ENCODE measurements around the gene ST3GAL3.

Gene ST3GAL3

GRCh38 chr1:43878440-43878839 lies 171.1 kb downstream of the ST3GAL3 start:
- Histone ChIP-seq H3K4me2 (ENCODE audit: insufficient read depth, low read length) (no peak overlapping the region), H2AFZ (ENCODE audit: low read depth, low read length) (no peak overlapping the region), H3K4me3 (ENCODE audit: low read depth in 1 of 2, low read length in 2 of 2) (no peak overlapping the region), H3K4me1 (ENCODE audit: insufficient read depth, low read length) (no peaks in the 10 kb centered on the region), H3K79me2 (ENCODE audit: insufficient read depth, low read length) (no peaks in the 10 kb centered on the region), H3K36me3 (ENCODE audit: insufficient read depth, low read length) (peaks cover 12% of the 10 kb centered on the region; the same call in 1 of the 2 replicates), H3K27me3 (ENCODE audit: insufficient read depth, low read length, poor library complexity) (no peaks in the 10 kb centered on the region), H3K9me3 (ENCODE audit: insufficient read depth, low read length, severe bottlenecking) (no peaks in the 10 kb centered on the region), H3K9ac (ENCODE audit: low read depth, low read length) (no peak overlapping the region), H4K20me1 (ENCODE audit: insufficient read depth, low read length) (no peaks in the 10 kb centered on the region), H3K27ac (ENCODE audit: low read length) (no peak overlapping the region)
- TF ChIP-seq CTCF (IDR thresholded peaks at IDR 0.05; ENCODE audit: borderline replicate concordance, extremely low read depth, low read length, poor library complexity, severe bottlenecking) (no peak), EZH2 (IDR thresholded peaks at IDR 0.05; ENCODE audit: borderline replicate concordance, low read depth, low read length, severe bottlenecking) (no peak)
- DNase-seq (no peak), ATAC-seq (ENCODE audit: insufficient read depth, low read depth) (no peak)

DNA sequence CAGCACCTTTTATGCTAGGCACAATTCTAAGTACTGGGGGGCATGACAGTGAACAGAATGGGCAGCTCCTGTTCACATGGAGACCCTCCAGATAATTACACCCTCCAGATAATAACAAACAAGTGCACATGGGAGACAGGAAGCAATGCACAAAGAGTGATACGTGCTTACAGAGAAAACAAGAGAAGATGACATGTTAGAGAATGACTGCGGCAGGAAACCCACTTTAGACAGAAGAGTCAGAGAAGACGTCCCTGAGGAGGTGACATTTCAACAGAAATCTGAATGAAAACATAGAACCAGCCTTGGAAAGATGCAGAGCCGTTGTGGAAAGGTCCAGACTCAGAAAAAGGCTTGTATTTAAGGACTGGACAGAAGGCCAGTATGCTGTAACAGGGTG lies 171.5 kb downstream of the ST3GAL3 start:
- Histone ChIP-seq H3K79me2 (ENCODE audit: insufficient read depth, low read length) (no peaks in the 10 kb centered on the region), H3K27me3 (ENCODE audit: insufficient read depth, low read length, poor library complexity) (no peaks in the 10 kb centered on the region), H3K4me1 (ENCODE audit: insufficient read depth, low read length) (no peaks in the 10 kb centered on the region), H3K4me3 (ENCODE audit: low read depth in 1 of 2, low read length in 2 of 2) (no peak overlapping the region), H3K9me3 (ENCODE audit: insufficient read depth, low read length, severe bottlenecking) (no peaks in the 10 kb centered on the region), H3K27ac (ENCODE audit: low read length) (no peak overlapping the region), H3K9ac (ENCODE audit: low read depth, low read length) (no peak overlapping the region), H2AFZ (ENCODE audit: low read depth, low read length) (no peak overlapping the region), H3K4me2 (ENCODE audit: insufficient read depth, low read length) (no peak overlapping the region), H3K36me3 (ENCODE audit: insufficient read depth, low read length) (peaks cover 12% of the 10 kb centered on the region; the same call in 1 of the 2 replicates), H4K20me1 (ENCODE audit: insufficient read depth, low read length) (no peaks in the 10 kb centered on the region)
- ATAC-seq (ENCODE audit: insufficient read depth, low read depth) (no peak), DNase-seq (no peak)
- no peak for TF ChIP-seq CTCF (IDR thresholded peaks at IDR 0.05; ENCODE audit: borderline replicate concordance, extremely low read depth, low read length, poor library complexity, severe bottlenecking)
- TF ChIP-seq EZH2 (IDR thresholded peaks at IDR 0.05; ENCODE audit: borderline replicate concordance, low read depth, low read length, severe bottlenecking) = no peak

DNA sequence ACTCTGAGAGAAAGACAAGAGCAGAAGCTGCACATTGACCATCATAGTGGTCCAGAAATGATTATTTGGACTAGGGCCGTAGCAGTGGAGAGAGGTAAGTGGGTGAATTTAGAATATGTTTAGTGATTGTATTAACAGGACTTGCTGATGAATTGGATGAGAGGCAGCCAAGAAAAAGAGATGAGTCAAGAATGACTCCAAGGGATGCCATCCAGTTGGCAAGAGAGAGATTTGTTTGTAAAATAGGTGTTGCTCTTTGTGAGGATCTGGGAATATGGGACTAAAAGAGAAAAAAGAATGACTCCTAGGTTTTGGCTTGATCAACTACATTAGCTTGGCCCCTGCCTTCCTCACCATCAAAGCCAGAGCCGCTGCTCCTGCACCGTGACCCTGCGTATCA lies 172.1 kb downstream of the ST3GAL3 start:
- Histone ChIP-seq H3K4me3 (ENCODE audit: low read depth in 1 of 2, low read length in 2 of 2) (no peak overlapping the region), H3K9ac (ENCODE audit: low read depth, low read length) (no peak overlapping the region), H2AFZ (ENCODE audit: low read depth, low read length) (no peak overlapping the region), H3K27me3 (ENCODE audit: insufficient read depth, low read length, poor library complexity) (no peaks in the 10 kb centered on the region), H3K36me3 (ENCODE audit: insufficient read depth, low read length) (peaks cover 12% of the 10 kb centered on the region; the same call in 1 of the 2 replicates), H3K4me2 (ENCODE audit: insufficient read depth, low read length) (no peak overlapping the region), H3K4me1 (ENCODE audit: insufficient read depth, low read length) (no peaks in the 10 kb centered on the region), H3K9me3 (ENCODE audit: insufficient read depth, low read length, severe bottlenecking) (no peaks in the 10 kb centered on the region), H3K79me2 (ENCODE audit: insufficient read depth, low read length) (no peaks in the 10 kb centered on the region), H3K27ac (ENCODE audit: low read length) (no peak overlapping the region), H4K20me1 (ENCODE audit: insufficient read depth, low read length) (no peaks in the 10 kb centered on the region)
- ATAC-seq (ENCODE audit: insufficient read depth, low read depth) (no peak), DNase-seq (no peak)
- TF ChIP-seq CTCF (IDR thresholded peaks at IDR 0.05; ENCODE audit: borderline replicate concordance, extremely low read depth, low read length, poor library complexity, severe bottlenecking) = no peak
- TF ChIP-seq EZH2 (IDR thresholded peaks at IDR 0.05; ENCODE audit: borderline replicate concordance, low read depth, low read length, severe bottlenecking) = no peak

DNA sequence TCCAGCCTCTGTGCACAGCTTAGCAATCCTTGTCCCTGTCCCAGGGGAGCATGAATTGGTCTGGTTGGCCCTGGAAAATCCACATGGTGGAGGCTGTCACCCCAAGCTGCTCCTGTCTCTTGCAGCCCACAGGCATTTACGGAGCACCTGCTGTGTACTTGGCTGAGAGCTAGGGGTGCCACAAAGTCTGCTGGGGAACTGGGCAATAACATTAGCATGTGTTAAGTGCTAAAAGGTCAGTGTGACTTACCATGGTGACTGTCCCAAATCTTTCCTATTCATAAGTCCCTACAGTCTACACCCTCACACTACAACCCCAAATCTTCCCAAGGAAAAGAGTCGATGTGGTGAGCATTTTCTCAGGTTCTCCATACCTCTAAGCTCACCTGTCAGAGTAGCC lies 172.7 kb downstream of the ST3GAL3 start:
- Histone ChIP-seq H3K4me1 (ENCODE audit: insufficient read depth, low read length) (no peaks in the 10 kb centered on the region), H3K9me3 (ENCODE audit: insufficient read depth, low read length, severe bottlenecking) (no peaks in the 10 kb centered on the region), H3K27me3 (ENCODE audit: insufficient read depth, low read length, poor library complexity) (no peaks in the 10 kb centered on the region), H3K27ac (ENCODE audit: low read length) (no peak overlapping the region), H3K79me2 (ENCODE audit: insufficient read depth, low read length) (no peaks in the 10 kb centered on the region), H3K4me2 (ENCODE audit: insufficient read depth, low read length) (no peak overlapping the region), H2AFZ (ENCODE audit: low read depth, low read length) (no peak overlapping the region), H3K9ac (ENCODE audit: low read depth, low read length) (no peak overlapping the region), H4K20me1 (ENCODE audit: insufficient read depth, low read length) (no peaks in the 10 kb centered on the region), H3K4me3 (ENCODE audit: low read depth in 1 of 2, low read length in 2 of 2) (no peak overlapping the region), H3K36me3 (ENCODE audit: insufficient read depth, low read length) (peaks cover 12% of the 10 kb centered on the region; the same call in 1 of the 2 replicates)
- DNase-seq = no peak
- no peak for TF ChIP-seq EZH2 (IDR thresholded peaks at IDR 0.05; ENCODE audit: borderline replicate concordance, low read depth, low read length, severe bottlenecking)
- TF ChIP-seq CTCF (IDR thresholded peaks at IDR 0.05; ENCODE audit: borderline replicate concordance, extremely low read depth, low read length, poor library complexity, severe bottlenecking) = no peak
- no peak for ATAC-seq (ENCODE audit: insufficient read depth, low read depth)

All from DND-41 (cell line).